Natural killer cell (primary cell): Measurements from ENCODE around the gene PCDHA12. TPM values are rescaled to one million over a fixed set of nuclear protein-coding genes. Genes with fewer than 3 reads are reported as not detected.

ENCODE experiments used
- ATAC-seq, 3 donors: fragments of 150-1000 bp in 2 of 3; fragments of 200-7000 bp in 1 of 3; cut with Tn5 transposase; 1 replicate in 1 of 3; 2 replicates in 2 of 3; pipeline ENCODE4 v1.10.0; 2021; ENCODE audit warnings: mild to moderate bottlenecking in 2 of 3, moderate library complexity in 2 of 3
- DNase-seq, 2 donors: peaks; one replicate each; pipeline versions ENCODE4 v3.0.0 to v3.0.0-alpha.2; 2013 to 2021; ENCODE audit warnings: mixed read lengths in 1 of 2
- H3K27ac ChIP-seq: one replicate; pipeline ENCODE4 v1.5.1; 2013; ENCODE audit warnings: mild to moderate bottlenecking, low read length
- H3K27me3 ChIP-seq: one replicate; pipeline ENCODE4 v1.6.1; 2013; ENCODE audit warnings: low read length; ENCODE audit not compliant: control insufficient read depth, insufficient read depth
- H3K36me3 ChIP-seq: one replicate; pipeline ENCODE4 v1.6.1; 2013; ENCODE audit warnings: low read length; ENCODE audit not compliant: control insufficient read depth, insufficient read depth
- H3K4me1 ChIP-seq: one replicate; pipeline ENCODE4 v1.6.1; 2013; ENCODE audit warnings: low read length; ENCODE audit not compliant: control insufficient read depth, insufficient read depth
- H3K4me3 ChIP-seq: one replicate; pipeline ENCODE4 v1.5.1; 2013; ENCODE audit warnings: low read length
- H3K9me3 ChIP-seq: one replicate; pipeline ENCODE4 v1.6.1; 2013; ENCODE audit warnings: low read length; ENCODE audit not compliant: control insufficient read depth, insufficient read depth
- H3K27ac Mint-ChIP-seq, 2 donors: one replicate each; pipeline ENCODE4 v1.8.0; 2022; ENCODE audit warnings: mild to moderate bottlenecking in 2 of 2, mixed read lengths in 2 of 2, moderate library complexity in 1 of 2
- H3K27me3 Mint-ChIP-seq, 2 donors: one replicate each; pipeline ENCODE4 v1.8.0; 2022; ENCODE audit warnings: low read depth in 2 of 2, mixed read lengths in 2 of 2
- H3K36me3 Mint-ChIP-seq: one replicate; pipeline ENCODE4 v1.8.0; 2022; ENCODE audit warnings: mixed read lengths
- H3K4me1 Mint-ChIP-seq, 2 donors: one replicate each; pipeline ENCODE4 v1.8.0; 2022; ENCODE audit warnings: mixed read lengths in 2 of 2
- H3K4me3 Mint-ChIP-seq: one replicate; pipeline ENCODE4 v1.8.0; 2022; ENCODE audit warnings: mild to moderate bottlenecking, moderate library complexity, mixed read lengths
- H3K9me3 Mint-ChIP-seq, 2 donors: one replicate each; pipeline ENCODE4 v1.8.0; 2022; ENCODE audit warnings: mixed read lengths in 2 of 2
- CTCF ChIP-seq: fragments of 200-600 bp; IDR thresholded peaks from one replicate; pipeline ENCODE4 v1.8.0; 2022; ENCODE audit warnings: antibody characterized with exemption
- WGBS: methylation state at CpG from one replicate; pipeline ENCODE4 v1.1.7; 2013; ENCODE audit warnings: missing lambda C conversion rate; ENCODE audit not compliant: insufficient coverage; 5-methylcytosine and 5-hydroxymethylcytosine counted together
- intact Hi-C: fragments of 100-400 bp; cut with micrococcal nuclease; formaldehyde crosslinking; loops from one replicate; pipeline ENCODE4 v1.14.2; 2022
- total RNA-seq, 4 donors: library from RNA; stranded (reverse); fragments of 120-200 nt in 1 of 4; gene quantifications; one replicate each; pipeline versions ENCODE4 v1.2.3 to v1.2.4, GENCODE V29; 2013 to 2022

Gene PCDHA12
- total RNA-seq, 3 donors from 2014 or later (not counting 1 experiment from before 2014, with no cell fraction given), result not detected

- Histone ChIP-seq H3K27ac (no peak within 1 kb of the TSS), H3K4me3 (no peak within 1 kb of the TSS), H3K9me3 (peaks cover 12% of the 10 kb centered on the region), H3K4me1 (peaks cover 16% of the 10 kb centered on the region), H3K27me3 (peaks cover 24% of the 10 kb centered on the region), H3K36me3 (no peaks in the 10 kb centered on the region)
- no peak for TF ChIP-seq CTCF
- peaks cover 0 to 2% of the 10 kb centered on the region in 2 donors for H3K9me3 Mint-ChIP-seq
- no peak within 1 kb of the TSS for H3K27ac Mint-ChIP-seq
- 10% methylated on average over 41 of the region's 41 CpGs for WGBS
- intact Hi-C loops, result no loop called here
- no peak for ATAC-seq
- no peaks in the 10 kb centered on the region for H3K36me3 Mint-ChIP-seq
- H3K27me3 Mint-ChIP-seq, result peaks cover 6 to 18% of the 10 kb centered on the region in 2 donors
- peak in 1 of 2 donors; percentile 25 for DNase-seq
- H3K4me1 Mint-ChIP-seq, result peaks cover 0 to 4% of the 10 kb centered on the region in 2 donors
- H3K4me3 Mint-ChIP-seq, result peak within 1 kb of the TSS; percentile 25
These were observed 50.8 kb downstream of the PCDHA12 start, which contains the start of gene PCDHAC1 for GRCh38 chr5:140925806-140926442. PCDHAC1 (plus strand) TSS chr5:140926299; CDS start chr5:140926893, 594 bp downstream.

- H3K27ac Mint-ChIP-seq, result no peak overlapping the region
- peaks cover 0 to 2% of the 10 kb centered on the region in 2 donors for H3K9me3 Mint-ChIP-seq
- H3K27me3 ChIP-seq, result peaks cover 24% of the 10 kb centered on the region
- peak in 1 of 2 donors; percentile 1 for DNase-seq
- peak overlapping the region; percentile 25 for H3K4me3 Mint-ChIP-seq
- WGBS, result 6% methylated on average over 74 of the region's 74 CpGs
- peaks cover 16% of the 10 kb centered on the region for H3K4me1 ChIP-seq
- H3K9me3 ChIP-seq, result peaks cover 12% of the 10 kb centered on the region
- no peak for ATAC-seq
- H3K36me3 ChIP-seq, result no peaks in the 10 kb centered on the region
- H3K4me3 ChIP-seq, result no peak overlapping the region
- peaks cover 6 to 18% of the 10 kb centered on the region in 2 donors for H3K27me3 Mint-ChIP-seq
- no peak overlapping the region for H3K27ac ChIP-seq
- intact Hi-C loops, result no loop called here
- H3K36me3 Mint-ChIP-seq, result no peaks in the 10 kb centered on the region
- no peak for TF ChIP-seq CTCF
- peaks cover 0 to 4% of the 10 kb centered on the region in 2 donors for H3K4me1 Mint-ChIP-seq
These were observed 51.5 kb downstream of the PCDHA12 start for GRCh38 chr5:140926443-140927227.

- DNase-seq (no peak), ATAC-seq (no peak)
- TF ChIP-seq CTCF, result no peak
- Histone ChIP-seq H3K27ac (no peak overlapping the region), H3K27me3 (peaks cover 24% of the 10 kb centered on the region), H3K36me3 (no peaks in the 10 kb centered on the region), H3K4me3 (no peak overlapping the region), H3K4me1 (peaks cover 16% of the 10 kb centered on the region), H3K9me3 (peaks cover 12% of the 10 kb centered on the region)
- 17% methylated on average over 26 of the region's 26 CpGs for WGBS
- H3K4me1 Mint-ChIP-seq, result peaks cover 0 to 4% of the 10 kb centered on the region in 2 donors
- intact Hi-C loops, result no loop called here
- peaks cover 0 to 2% of the 10 kb centered on the region in 2 donors for H3K9me3 Mint-ChIP-seq
- H3K4me3 Mint-ChIP-seq, result peak overlapping the region; percentile 25
- no peaks in the 10 kb centered on the region for H3K36me3 Mint-ChIP-seq
- H3K27me3 Mint-ChIP-seq, result peaks cover 6 to 18% of the 10 kb centered on the region in 2 donors
- no peak overlapping the region for H3K27ac Mint-ChIP-seq
These were observed 52.1 kb downstream of the PCDHA12 start for GRCh38 chr5:140927228-140927573.

Other genes with a start within 250 kb of the PCDHA12 start
- gene CD14, start 242.1 kb upstream of the PCDHA12 start, total RNA-seq, result 10 to 100 TPM in 1 of 3 donors, 1 to 10 TPM in 2; 1.4 to 15.9 (median 7.0) TPM
- 10 to 100 TPM; 17.9 to 19.5 (median 18.8) TPM for gene TMCO6, start 235.9 kb upstream of the PCDHA12 start, total RNA-seq
- 10 to 100 TPM; 41.0 to 48.3 (median 42.8) TPM for gene NDUFA2, start 227.7 kb upstream of the PCDHA12 start, total RNA-seq
- 100 to 1,000 TPM; 144 to 204 (median 148) TPM for gene IK, start 227.5 kb upstream of the PCDHA12 start, total RNA-seq
- gene WDR55, start 210.4 kb upstream of the PCDHA12 start, total RNA-seq, result 10 to 100 TPM; 42.3 to 45.1 (median 43.3) TPM
- gene DND1, start 201.7 kb upstream of the PCDHA12 start, total RNA-seq, result 1 to 10 TPM in 2 of 3 donors, under 1 TPM in 1; 0.90 to 1.1 (median 1.1) TPM
- gene HARS1, start 183.9 kb upstream of the PCDHA12 start, total RNA-seq, result 10 to 100 TPM; 62.4 to 73.8 (median 68.3) TPM
- 10 to 100 TPM; 42.5 to 48.4 (median 45.6) TPM for gene HARS2, start 183.9 kb upstream of the PCDHA12 start, total RNA-seq
- 10 to 100 TPM; 47.0 to 50.4 (median 49.5) TPM for gene ZMAT2, start 174.9 kb upstream of the PCDHA12 start, total RNA-seq
- gene PCDHA1, start 89.2 kb upstream of the PCDHA12 start, total RNA-seq, result not detected
- gene PCDHA2, start 80.5 kb upstream of the PCDHA12 start, total RNA-seq, result not detected
- gene PCDHA3, start 74.3 kb upstream of the PCDHA12 start, total RNA-seq, result not detected
- gene PCDHA4, start 68.2 kb upstream of the PCDHA12 start, total RNA-seq, result not detected
- not detected for gene PCDHA5, start 53.7 kb upstream of the PCDHA12 start, total RNA-seq
- not detected for gene PCDHA6, start 47.3 kb upstream of the PCDHA12 start, total RNA-seq
- gene PCDHA7, start 41.0 kb upstream of the PCDHA12 start, total RNA-seq, result not detected
- gene PCDHA8, start 34.1 kb upstream of the PCDHA12 start, total RNA-seq, result not detected
- not detected for gene PCDHA9, start 26.9 kb upstream of the PCDHA12 start, total RNA-seq
- not detected for gene PCDHA10, start 19.4 kb upstream of the PCDHA12 start, total RNA-seq
- gene PCDHA11, start 6.4 kb upstream of the PCDHA12 start, total RNA-seq, result not detected
- gene PCDHA13, start 6.8 kb downstream of the PCDHA12 start, total RNA-seq, result not detected
- gene PCDHAC1, start 51.0 kb downstream of the PCDHA12 start, total RNA-seq, result not detected
- gene PCDHAC2, start 91.2 kb downstream of the PCDHA12 start, total RNA-seq, result not detected
- gene PCDHB1, start 176.1 kb downstream of the PCDHA12 start, total RNA-seq, result not detected
- gene PCDHB2, start 219.3 kb downstream of the PCDHA12 start, total RNA-seq, result not detected
- gene PCDHB3, start 225.2 kb downstream of the PCDHA12 start, total RNA-seq, result not detected
- gene PCDHB4, start 246.5 kb downstream of the PCDHA12 start, total RNA-seq, result not detected